Measurements from ENCODE around the gene HPN.

GRCh38 chr19:35056513-35057063 lies 15.1 kb downstream of the HPN start:
- TF ChIP-seq CTCF (IDR thresholded peaks at IDR 0.05), result no peak
- no peak for TF ChIP-seq POLR2A (IDR thresholded peaks at IDR 0.05)

All from Peyer's patch (tissue), 4 donors.